SU-DHL-6 (cell line): ENCODE measurements around the gene SUSD2.

Experiments
- H2AFZ ChIP-seq: fragments of 200-600 bp; sonication (generic); 2 replicates; pipeline ENCODE4 v1.6.1; 2014; ENCODE audit warnings: low read depth, mild to moderate bottlenecking, moderate library complexity, mixed read lengths, antibody characterized with exemption, low read length; ENCODE audit not compliant: severe bottlenecking
- H3F3A ChIP-seq: fragments of 200-600 bp; shearing (Covaris generic); 2 replicates; pipeline ENCODE4 v1.6.0; 2016; ENCODE audit warnings: antibody characterized with exemption, mild to moderate bottlenecking; ENCODE audit not compliant: insufficient read depth
- H3K27ac ChIP-seq: fragments of 200-600 bp; sonication (generic); 2 replicates; pipeline ENCODE4 v1.5.1; 2016; ENCODE audit warnings: low read depth, mild to moderate bottlenecking, low read length, moderate library complexity, mixed read lengths
- H3K27me3 ChIP-seq: fragments of 200-600 bp; sonication (generic), shearing (Covaris generic); 2 replicates; pipeline ENCODE4 v1.6.0; 2014; ENCODE audit warnings: mild to moderate bottlenecking, low read length
- H3K36me3 ChIP-seq: fragments of 200-600 bp; sonication (generic); 2 replicates; pipeline ENCODE4 v1.6.1; 2014; ENCODE audit warnings: mild to moderate bottlenecking, low read length, mixed read lengths
- H3K4me2 ChIP-seq: fragments of 300-600, 200-600 bp; shearing (Covaris generic), sonication (generic); 2 replicates; pipeline ENCODE4 v1.6.0; 2014; ENCODE audit warnings: low read length, low read depth, mild to moderate bottlenecking; ENCODE audit not compliant: poor library complexity, severe bottlenecking
- H3K4me3 ChIP-seq: fragments of 200-600 bp; sonication (generic); 2 replicates; pipeline ENCODE4 v1.5.1; 2014; ENCODE audit warnings: antibody characterized with exemption, low read length, mild to moderate bottlenecking, mixed read lengths; ENCODE audit not compliant: insufficient read depth, poor library complexity, severe bottlenecking
- H3K79me2 ChIP-seq: fragments of 200-600 bp; sonication (generic); 2 replicates; pipeline ENCODE4 v1.6.1; 2014; ENCODE audit warnings: mild to moderate bottlenecking, low read length, moderate library complexity; ENCODE audit not compliant: insufficient read depth
- H3K9ac ChIP-seq: fragments of 200-600 bp; sonication (generic); 2 replicates; pipeline ENCODE4 v1.7.0; 2014; ENCODE audit warnings: mild to moderate bottlenecking, low read length
- H3K9me2 ChIP-seq: fragments of 200-600 bp; sonication (generic); replicated peaks from 2 replicates; pipeline ENCODE4 v1.6.1; 2014; ENCODE audit warnings: low read length; ENCODE audit not compliant: insufficient read depth
- H3K9me3 ChIP-seq: fragments of 200-600 bp; sonication (generic); 2 replicates; pipeline ENCODE4 v1.6.1; 2014; ENCODE audit warnings: low read length, mixed read lengths; ENCODE audit not compliant: insufficient read depth
- H4K20me1 ChIP-seq: fragments of 200-600 bp; sonication (generic); 2 replicates; pipeline ENCODE4 v1.6.1; 2014; ENCODE audit warnings: low read depth, mild to moderate bottlenecking, antibody characterized with exemption, low read length, moderate library complexity, mixed read lengths
- CTCF ChIP-seq: fragments of 200-600 bp; sonication (generic); IDR thresholded peaks from one replicate; pipeline ENCODE4 v1.5.1; 2017; ENCODE audit warnings: antibody characterized with exemption, mild to moderate bottlenecking, low read length, moderate library complexity; ENCODE audit not compliant: insufficient read depth, poor library complexity, severe bottlenecking
- EZH2phosphoT487 ChIP-seq: fragments of 200-600 bp; sonication (generic), shearing (Covaris generic); conservative IDR thresholded peaks from 2 replicates; pipeline ENCODE4 v1.6.1; 2018; ENCODE audit warnings: mild to moderate bottlenecking, antibody characterized with exemption, low read length, moderate library complexity, mixed read lengths

The SUSD2 gene

GRCh38 chr22:24175160-24175808 lies 6.0 kb upstream of the SUSD2 start:
- Histone ChIP-seq H4K20me1 (no peaks in the 10 kb centered on the region), H3F3A (no peaks in the 10 kb centered on the region), H3K9me2 (no peaks in the 10 kb centered on the region), H3K36me3 (no peaks in the 10 kb centered on the region), H3K9me3 (no peaks in the 10 kb centered on the region), H3K4me3 (no peak overlapping the region), H3K27me3 (no peaks in the 10 kb centered on the region), H3K4me2 (no peak overlapping the region), H3K79me2 (no peaks in the 10 kb centered on the region), H3K9ac (no peak overlapping the region), H2AFZ (no peak overlapping the region), H3K27ac (no peak overlapping the region)
- TF ChIP-seq EZH2phosphoT487 (no peak), CTCF (peak; percentile 70)

- H3K36me3 ChIP-seq, result no peaks in the 10 kb centered on the region
Observed at GRCh38 chr22:24176040-24176439, 5.2 kb upstream of the SUSD2 start.

GRCh38 chr22:24176630-24177029 lies 4.7 kb upstream of the SUSD2 start:
- H4K20me1 ChIP-seq, result no peaks in the 10 kb centered on the region
- H3K9me3 ChIP-seq, result no peaks in the 10 kb centered on the region
- H3K9ac ChIP-seq, result no peak overlapping the region
- H2AFZ ChIP-seq, result no peak overlapping the region
- no peaks in the 10 kb centered on the region for H3K9me2 ChIP-seq
- no peaks in the 10 kb centered on the region for H3K36me3 ChIP-seq
- H3F3A ChIP-seq, result no peaks in the 10 kb centered on the region
- H3K27me3 ChIP-seq, result no peaks in the 10 kb centered on the region
- H3K79me2 ChIP-seq, result no peaks in the 10 kb centered on the region
- TF ChIP-seq CTCF, result no peak
- no peak overlapping the region for H3K27ac ChIP-seq
- H3K4me3 ChIP-seq, result no peak overlapping the region
- H3K4me2 ChIP-seq, result no peak overlapping the region

More at GRCh38 chr22:24176040-24176439, 5.2 kb upstream of the SUSD2 start:
- no peak overlapping the region for H3K9ac ChIP-seq
- H3K27ac ChIP-seq, result no peak overlapping the region
- no peak overlapping the region for H3K4me3 ChIP-seq
- no peaks in the 10 kb centered on the region for H4K20me1 ChIP-seq
- H3F3A ChIP-seq, result no peaks in the 10 kb centered on the region
- H3K9me3 ChIP-seq, result no peaks in the 10 kb centered on the region
- no peak overlapping the region for H3K4me2 ChIP-seq
- no peaks in the 10 kb centered on the region for H3K9me2 ChIP-seq
- no peak for TF ChIP-seq EZH2phosphoT487
- TF ChIP-seq CTCF, result no peak
- no peaks in the 10 kb centered on the region for H3K27me3 ChIP-seq
- H3K79me2 ChIP-seq, result no peaks in the 10 kb centered on the region
- H2AFZ ChIP-seq, result no peak overlapping the region
